Measurements from ENCODE around the gene DDAH2.

The DDAH2 gene

GRCh38 chr6:31680226-31681134 is 48.6 kb downstream of the DDAH2 start, which contains the start of gene LY6G5C:
Gene LY6G5C, minus strand, starts transcription at chr6:31681067. Its CDS starts 694 bp downstream, at chr6:31680373.
- no peak for TF ChIP-seq POLR2A (IDR thresholded peaks at IDR 0.05; ENCODE audit: extremely low read depth, insufficient read length)
- TF ChIP-seq MYC (IDR thresholded peaks at IDR 0.05; ENCODE audit: low read depth, low read length): no peak
- TF ChIP-seq, protein P1, sequence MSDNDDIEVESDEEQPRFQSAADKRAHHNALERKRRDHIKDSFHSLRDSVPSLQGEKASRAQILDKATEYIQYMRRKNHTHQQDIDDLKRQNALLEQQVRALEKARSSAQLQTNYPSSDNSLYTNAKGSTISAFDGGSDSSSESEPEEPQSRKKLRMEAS (IDR thresholded peaks at IDR 0.05; ENCODE audit: low read depth, low read length): 0 out of 2 replicates have a peak, but pooled peaks have one; percentile 23
- TF ChIP-seq CTCF (IDR thresholded peaks at IDR 0.05; ENCODE audit: low read depth, low read length): peak; percentile 60
- peak within 1 kb of the TSS; percentile 59 for H3K4me3 ChIP-seq (ENCODE audit: low read depth, low read length)
- peak; percentile 91 for DNase-seq (ENCODE audit: low read depth)

GRCh38 chr6:31677955-31678354 is 51.1 kb downstream of the DDAH2 start:
- no peak for DNase-seq (ENCODE audit: low read depth)
- TF ChIP-seq POLR2A (IDR thresholded peaks at IDR 0.05; ENCODE audit: extremely low read depth, insufficient read length) (no peak), CTCF (IDR thresholded peaks at IDR 0.05; ENCODE audit: low read depth, low read length) (no peak), MYC (IDR thresholded peaks at IDR 0.05; ENCODE audit: low read depth, low read length) (no peak)
- TF ChIP-seq, protein P1 (IDR thresholded peaks at IDR 0.05; ENCODE audit: low read depth, low read length): no peak
- H3K4me3 ChIP-seq (ENCODE audit: low read depth, low read length): no peak overlapping the region
